Bronchial epithelial cell (primary cell): ENCODE results near the gene SET. TPM values are rescaled to one million over a fixed set of nuclear protein-coding genes. Genes with fewer than 3 reads are reported as not detected.
"Not testable (repeated sequence)": the region's sequence is repeated elsewhere in the genome, so short reads cannot be mapped to it uniquely, and the experiment has no call there.

Experiments used
- DNase-seq: peaks from one replicate; pipeline ENCODE4 v3.0.0-alpha.2; 2010; ENCODE audit warnings: low read depth
- FAIRE-seq: peaks from 2 replicates; lab custom pipeline; 2011; peaks lifted over from hg19 to GRCh38; lab: Jason Lieb, UNC
- H3K27me3 ChIP-seq: 2 replicates; pipeline ENCODE4 v1.5.1; 2011; ENCODE audit warnings: low read length; ENCODE audit not compliant: control insufficient read depth, insufficient read depth
- H3K36me3 ChIP-seq: 2 replicates; pipeline ENCODE4 v1.5.1; 2011; ENCODE audit warnings: low read length; ENCODE audit not compliant: control insufficient read depth, insufficient read depth
- H3K4me3 ChIP-seq: 2 replicates; pipeline ENCODE4 v1.5.1; 2011; ENCODE audit warnings: mild to moderate bottlenecking, low read depth, low read length, control low read depth
- total RNA-seq: library from RNA; depleted of rRNA; stranded (reverse); fragments of >200 nt; gene quantifications from 2 replicates; pipeline ENCODE4 v1.2.1, GENCODE V29; 2014
- TF ChIP-seq, protein P1 (sequence below): IDR thresholded peaks from 2 replicates; pipeline ENCODE4 v1.5.1; 2011; ENCODE audit warnings: mild to moderate bottlenecking, moderate library complexity, low read length, control low read depth, inconsistent platforms; ENCODE audit not compliant: insufficient read depth, severe bottlenecking

The SET gene
- total RNA-seq, 1 donor from 2014 or later, result 717 TPM

DNA sequence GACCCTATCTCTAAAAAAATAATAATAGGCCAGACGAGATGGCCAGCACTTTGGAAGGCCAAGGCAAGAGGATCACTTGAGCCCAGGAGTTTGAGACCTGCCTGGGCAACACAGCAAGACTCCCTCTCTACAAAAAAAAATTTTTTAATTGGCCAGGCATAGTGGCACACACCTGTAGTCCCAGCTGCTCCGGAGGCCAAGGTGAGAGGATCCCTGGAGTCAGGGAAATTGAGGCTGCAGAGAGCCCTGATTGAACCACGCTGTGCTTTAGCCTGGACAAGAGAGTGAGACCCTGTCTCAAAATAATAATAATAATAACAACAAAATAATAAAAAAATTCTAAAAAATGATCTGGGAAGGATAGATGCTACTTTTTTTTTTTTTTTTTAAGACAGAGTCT is 31.2 kb upstream of the SET start:
- Histone ChIP-seq H3K4me3 (no peak overlapping the region), H3K36me3 (no peaks in the 10 kb centered on the region), H3K27me3 (no peaks in the 10 kb centered on the region)
- no peak for FAIRE-seq
- DNase-seq, result no peak
- TF ChIP-seq, protein P1, sequence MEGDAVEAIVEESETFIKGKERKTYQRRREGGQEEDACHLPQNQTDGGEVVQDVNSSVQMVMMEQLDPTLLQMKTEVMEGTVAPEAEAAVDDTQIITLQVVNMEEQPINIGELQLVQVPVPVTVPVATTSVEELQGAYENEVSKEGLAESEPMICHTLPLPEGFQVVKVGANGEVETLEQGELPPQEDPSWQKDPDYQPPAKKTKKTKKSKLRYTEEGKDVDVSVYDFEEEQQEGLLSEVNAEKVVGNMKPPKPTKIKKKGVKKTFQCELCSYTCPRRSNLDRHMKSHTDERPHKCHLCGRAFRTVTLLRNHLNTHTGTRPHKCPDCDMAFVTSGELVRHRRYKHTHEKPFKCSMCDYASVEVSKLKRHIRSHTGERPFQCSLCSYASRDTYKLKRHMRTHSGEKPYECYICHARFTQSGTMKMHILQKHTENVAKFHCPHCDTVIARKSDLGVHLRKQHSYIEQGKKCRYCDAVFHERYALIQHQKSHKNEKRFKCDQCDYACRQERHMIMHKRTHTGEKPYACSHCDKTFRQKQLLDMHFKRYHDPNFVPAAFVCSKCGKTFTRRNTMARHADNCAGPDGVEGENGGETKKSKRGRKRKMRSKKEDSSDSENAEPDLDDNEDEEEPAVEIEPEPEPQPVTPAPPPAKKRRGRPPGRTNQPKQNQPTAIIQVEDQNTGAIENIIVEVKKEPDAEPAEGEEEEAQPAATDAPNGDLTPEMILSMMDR, result no peak

GRCh38 chr9:128666481-128666941 is 22.5 kb upstream of the SET start:
- DNase-seq, result peak; percentile 50
- not testable (repeated sequence) for FAIRE-seq, H3K27me3 ChIP-seq, H3K36me3 ChIP-seq, H3K4me3 ChIP-seq

DNA sequence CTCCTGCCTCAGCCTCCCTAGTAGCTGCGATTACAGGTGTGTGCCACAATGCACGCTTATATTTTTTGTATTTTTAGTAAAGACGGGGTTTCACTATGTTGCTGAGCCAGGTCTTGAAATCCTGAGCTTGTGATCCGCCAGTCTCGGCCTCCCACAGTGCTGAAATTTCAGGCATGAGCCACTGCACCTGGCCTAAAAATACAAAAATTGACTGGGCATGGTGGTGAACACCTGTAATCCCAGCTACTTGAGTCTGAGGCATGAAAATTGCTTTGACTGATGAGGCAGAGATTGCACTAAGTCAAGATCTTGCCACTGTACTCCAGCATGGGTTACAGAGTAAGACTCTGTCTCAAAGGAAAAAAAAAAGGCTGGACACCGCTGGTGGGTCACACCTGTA is 19.2 kb upstream of the SET start:
- no peak for FAIRE-seq

DNA sequence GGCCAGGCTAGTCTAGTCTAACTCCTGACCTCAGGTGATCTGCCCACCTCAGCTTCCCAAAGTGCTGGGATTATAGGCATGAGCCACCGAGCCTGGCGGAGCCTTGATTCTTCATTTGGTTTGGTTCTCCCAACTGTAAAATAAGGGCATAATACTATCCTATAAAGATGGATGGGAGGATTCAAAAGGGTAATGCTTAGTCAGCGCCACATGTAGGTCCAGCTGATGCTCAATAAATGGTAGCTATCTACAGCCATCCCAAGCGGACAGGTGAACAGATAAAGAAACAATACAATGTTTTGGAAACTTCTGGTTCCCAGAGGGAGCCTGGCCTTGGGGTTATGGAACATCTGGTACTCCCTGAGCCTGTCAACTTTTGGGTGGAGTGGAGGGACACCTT is 13.6 kb upstream of the SET start:
- Histone ChIP-seq H3K4me3 (no peak overlapping the region), H3K36me3 (peaks cover 6% of the 10 kb centered on the region), H3K27me3 (no peaks in the 10 kb centered on the region)
- DNase-seq (no peak), FAIRE-seq (no peak)
- TF ChIP-seq, protein P1, result no peak

More for the DNA sequence above, 19.2 kb upstream of the SET start:
- DNase-seq, result no peak
- Histone ChIP-seq H3K27me3 (no peaks in the 10 kb centered on the region), H3K4me3 (no peak overlapping the region), H3K36me3 (no peaks in the 10 kb centered on the region)
- TF ChIP-seq, protein P1, result no peak

GRCh38 chr9:128677794-128678193 is 11.2 kb upstream of the SET start:
- no peak overlapping the region for H3K4me3 ChIP-seq
- H3K27me3 ChIP-seq, result no peaks in the 10 kb centered on the region
- TF ChIP-seq, protein P1, result no peak
- no peak for FAIRE-seq
- DNase-seq, result no peak
- peaks cover 6% of the 10 kb centered on the region for H3K36me3 ChIP-seq

GRCh38 chr9:128683340-128684064 is 5.5 kb upstream of the SET start:
- DNase-seq (peak; percentile 87), FAIRE-seq (no peak)
- Histone ChIP-seq H3K27me3 (no peaks in the 10 kb centered on the region), H3K4me3 (peak overlapping the region; percentile 73), H3K36me3 (peaks cover 4% of the 10 kb centered on the region)
- TF ChIP-seq, protein P1, result no peak
